ENCODE measurements around the gene SCAND1.

The SCAND1 gene

DNA sequence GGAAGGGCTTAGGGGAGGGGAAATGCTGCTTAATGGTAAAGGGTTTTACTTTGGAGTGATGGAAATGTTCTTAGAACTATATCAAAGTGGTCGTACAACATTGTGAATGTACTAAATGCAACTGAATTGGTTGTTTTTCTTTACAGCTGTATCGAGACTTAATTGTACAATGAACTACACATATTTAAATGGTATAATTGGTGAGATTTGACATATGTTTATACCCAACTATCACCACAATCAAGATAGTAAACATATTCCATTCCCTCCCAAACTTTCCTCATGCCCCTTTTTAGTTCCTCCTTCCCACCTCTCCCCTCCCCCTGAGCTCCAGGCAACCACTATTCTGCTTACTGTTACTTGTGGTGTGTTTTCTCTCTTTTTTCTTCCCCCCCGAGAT is 44.0 kb downstream of the SCAND1 start:
- no peak overlapping the region for H3K4me3 ChIP-seq (replicated peaks; ENCODE audit: insufficient read depth, low read length)
- DNase-seq (ENCODE audit: low read depth in 1 of 2, low spot score in 1 of 2) = no peak
- TF ChIP-seq SPI1 (IDR thresholded peaks at IDR 0.05; ENCODE audit: borderline replicate concordance, low read depth) = no peak
- no peak for TF ChIP-seq GABPA (IDR thresholded peaks at IDR 0.05; ENCODE audit: low read depth)
- TF ChIP-seq POLR2AphosphoS5 (IDR thresholded peaks at IDR 0.05; ENCODE audit: low read depth) = no peak
- TF ChIP-seq, protein P1, sequence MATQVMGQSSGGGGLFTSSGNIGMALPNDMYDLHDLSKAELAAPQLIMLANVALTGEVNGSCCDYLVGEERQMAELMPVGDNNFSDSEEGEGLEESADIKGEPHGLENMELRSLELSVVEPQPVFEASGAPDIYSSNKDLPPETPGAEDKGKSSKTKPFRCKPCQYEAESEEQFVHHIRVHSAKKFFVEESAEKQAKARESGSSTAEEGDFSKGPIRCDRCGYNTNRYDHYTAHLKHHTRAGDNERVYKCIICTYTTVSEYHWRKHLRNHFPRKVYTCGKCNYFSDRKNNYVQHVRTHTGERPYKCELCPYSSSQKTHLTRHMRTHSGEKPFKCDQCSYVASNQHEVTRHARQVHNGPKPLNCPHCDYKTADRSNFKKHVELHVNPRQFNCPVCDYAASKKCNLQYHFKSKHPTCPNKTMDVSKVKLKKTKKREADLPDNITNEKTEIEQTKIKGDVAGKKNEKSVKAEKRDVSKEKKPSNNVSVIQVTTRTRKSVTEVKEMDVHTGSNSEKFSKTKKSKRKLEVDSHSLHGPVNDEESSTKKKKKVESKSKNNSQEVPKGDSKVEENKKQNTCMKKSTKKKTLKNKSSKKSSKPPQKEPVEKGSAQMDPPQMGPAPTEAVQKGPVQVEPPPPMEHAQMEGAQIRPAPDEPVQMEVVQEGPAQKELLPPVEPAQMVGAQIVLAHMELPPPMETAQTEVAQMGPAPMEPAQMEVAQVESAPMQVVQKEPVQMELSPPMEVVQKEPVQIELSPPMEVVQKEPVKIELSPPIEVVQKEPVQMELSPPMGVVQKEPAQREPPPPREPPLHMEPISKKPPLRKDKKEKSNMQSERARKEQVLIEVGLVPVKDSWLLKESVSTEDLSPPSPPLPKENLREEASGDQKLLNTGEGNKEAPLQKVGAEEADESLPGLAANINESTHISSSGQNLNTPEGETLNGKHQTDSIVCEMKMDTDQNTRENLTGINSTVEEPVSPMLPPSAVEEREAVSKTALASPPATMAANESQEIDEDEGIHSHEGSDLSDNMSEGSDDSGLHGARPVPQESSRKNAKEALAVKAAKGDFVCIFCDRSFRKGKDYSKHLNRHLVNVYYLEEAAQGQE (IDR thresholded peaks at IDR 0.05; ENCODE audit: insufficient replicate concordance, low read depth) = no peak
- TF ChIP-seq, protein P2, sequence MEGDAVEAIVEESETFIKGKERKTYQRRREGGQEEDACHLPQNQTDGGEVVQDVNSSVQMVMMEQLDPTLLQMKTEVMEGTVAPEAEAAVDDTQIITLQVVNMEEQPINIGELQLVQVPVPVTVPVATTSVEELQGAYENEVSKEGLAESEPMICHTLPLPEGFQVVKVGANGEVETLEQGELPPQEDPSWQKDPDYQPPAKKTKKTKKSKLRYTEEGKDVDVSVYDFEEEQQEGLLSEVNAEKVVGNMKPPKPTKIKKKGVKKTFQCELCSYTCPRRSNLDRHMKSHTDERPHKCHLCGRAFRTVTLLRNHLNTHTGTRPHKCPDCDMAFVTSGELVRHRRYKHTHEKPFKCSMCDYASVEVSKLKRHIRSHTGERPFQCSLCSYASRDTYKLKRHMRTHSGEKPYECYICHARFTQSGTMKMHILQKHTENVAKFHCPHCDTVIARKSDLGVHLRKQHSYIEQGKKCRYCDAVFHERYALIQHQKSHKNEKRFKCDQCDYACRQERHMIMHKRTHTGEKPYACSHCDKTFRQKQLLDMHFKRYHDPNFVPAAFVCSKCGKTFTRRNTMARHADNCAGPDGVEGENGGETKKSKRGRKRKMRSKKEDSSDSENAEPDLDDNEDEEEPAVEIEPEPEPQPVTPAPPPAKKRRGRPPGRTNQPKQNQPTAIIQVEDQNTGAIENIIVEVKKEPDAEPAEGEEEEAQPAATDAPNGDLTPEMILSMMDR (IDR thresholded peaks at IDR 0.05; ENCODE audit: insufficient read depth, low read length) = no peak
- no peaks in the 10 kb centered on the region for H3K27me3 ChIP-seq (ENCODE audit: insufficient read depth, poor library complexity, severe bottlenecking)
- H3K27ac ChIP-seq (replicated peaks) = no peak overlapping the region

DNA sequence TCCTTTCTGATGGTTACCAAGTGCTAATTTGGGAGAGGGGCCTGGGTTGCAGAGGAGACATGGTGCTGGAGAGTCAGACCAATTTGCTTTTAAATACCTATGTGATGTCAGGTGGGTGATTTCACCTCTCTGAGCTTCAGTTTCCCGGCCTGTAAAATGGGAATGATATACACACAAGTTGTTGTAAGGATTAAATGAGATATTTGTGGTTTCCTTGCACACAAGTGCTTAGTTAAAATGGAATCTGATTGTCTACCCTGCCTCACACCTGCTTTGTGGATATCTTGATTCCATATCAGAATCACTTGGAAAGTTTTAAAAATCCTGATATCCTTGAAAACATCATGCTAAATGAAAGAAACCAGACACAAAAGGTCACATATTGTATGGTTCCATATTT is 44.5 kb downstream of the SCAND1 start:
- TF ChIP-seq POLR2AphosphoS5 (IDR thresholded peaks at IDR 0.05; ENCODE audit: low read depth) (no peak), GABPA (IDR thresholded peaks at IDR 0.05; ENCODE audit: low read depth) (no peak), SPI1 (IDR thresholded peaks at IDR 0.05; ENCODE audit: borderline replicate concordance, low read depth) (no peak)
- TF ChIP-seq, protein P1 (IDR thresholded peaks at IDR 0.05; ENCODE audit: insufficient replicate concordance, low read depth) = no peak
- TF ChIP-seq, protein P2 (IDR thresholded peaks at IDR 0.05; ENCODE audit: insufficient read depth, low read length) = no peak
- Histone ChIP-seq H3K27ac (replicated peaks) (no peak overlapping the region), H3K4me3 (replicated peaks; ENCODE audit: insufficient read depth, low read length) (no peak overlapping the region), H3K27me3 (ENCODE audit: insufficient read depth, poor library complexity, severe bottlenecking) (no peaks in the 10 kb centered on the region)
- DNase-seq (ENCODE audit: low read depth in 1 of 2, low spot score in 1 of 2) = no peak

DNA sequence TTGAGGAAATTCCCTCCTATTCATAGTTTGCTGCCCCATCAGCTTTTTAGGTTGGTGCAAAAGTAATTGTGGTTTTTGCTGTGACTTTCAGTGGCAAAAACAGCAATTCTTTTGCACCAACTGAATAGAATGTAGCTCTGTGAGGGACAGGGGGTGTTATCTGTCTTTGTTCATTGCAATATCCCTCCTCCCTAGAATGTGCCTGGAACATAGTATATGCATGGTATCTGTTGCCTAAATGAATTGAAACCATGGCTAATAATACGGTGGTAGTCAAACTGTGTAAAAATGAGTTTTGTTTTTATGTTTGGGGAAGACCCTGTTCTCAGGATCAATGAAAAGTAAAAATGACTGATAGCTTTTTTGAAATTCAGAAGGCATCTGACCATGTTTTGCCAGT is 45.1 kb downstream of the SCAND1 start:
- no peak for DNase-seq (ENCODE audit: low read depth in 1 of 2, low spot score in 1 of 2)
- H3K27me3 ChIP-seq (ENCODE audit: insufficient read depth, poor library complexity, severe bottlenecking) = no peaks in the 10 kb centered on the region
- H3K4me3 ChIP-seq (replicated peaks; ENCODE audit: insufficient read depth, low read length) = no peak overlapping the region
- TF ChIP-seq, protein P2 (IDR thresholded peaks at IDR 0.05; ENCODE audit: insufficient read depth, low read length) = no peak
- TF ChIP-seq, protein P1 (IDR thresholded peaks at IDR 0.05; ENCODE audit: insufficient replicate concordance, low read depth) = no peak
- TF ChIP-seq SPI1 (IDR thresholded peaks at IDR 0.05; ENCODE audit: borderline replicate concordance, low read depth) = no peak
- no peak for TF ChIP-seq POLR2AphosphoS5 (IDR thresholded peaks at IDR 0.05; ENCODE audit: low read depth)
- TF ChIP-seq GABPA (IDR thresholded peaks at IDR 0.05; ENCODE audit: low read depth) = no peak
- H3K27ac ChIP-seq (replicated peaks) = no peak overlapping the region
